ENCODE measurements around the gene LRP1B.

DNA sequence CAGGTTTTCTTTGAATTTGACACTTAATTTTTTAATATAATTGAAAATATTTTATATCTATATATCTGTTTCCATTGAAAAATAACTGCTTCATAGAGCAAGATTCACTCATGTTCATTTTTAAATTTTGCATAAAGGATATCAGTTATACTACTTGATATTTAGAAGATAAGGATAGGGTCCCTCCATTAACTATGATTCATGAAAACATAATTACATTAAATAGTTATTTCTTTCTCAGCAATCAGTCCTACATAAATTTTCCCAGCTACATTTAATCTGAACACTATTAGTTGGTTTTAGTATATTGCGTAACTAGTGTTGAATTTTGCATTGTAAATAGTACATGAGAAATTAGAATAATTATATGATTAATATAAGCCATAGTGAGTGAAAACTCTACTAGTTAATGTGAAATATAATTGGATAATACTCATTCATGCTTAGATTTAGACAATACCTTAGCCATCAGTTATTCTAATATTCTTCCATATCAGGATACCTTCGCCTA, 42.7 kb downstream of the LRP1B start:
- no peak for TF ChIP-seq CTCF (IDR thresholded peaks at IDR 0.05; ENCODE audit: borderline replicate concordance, extremely low read depth, low read length, poor library complexity, severe bottlenecking)
- TF ChIP-seq EZH2 (IDR thresholded peaks at IDR 0.05; ENCODE audit: borderline replicate concordance, low read depth, low read length, severe bottlenecking) = no peak

All from DND-41 (cell line).